T1000 (cell line): ENCODE data around the gene CDH15.

Source experiments
- DNase-seq: peaks from one replicate; lab custom pipeline; 2025; ENCODE audit warnings: mixed read lengths; lab: John Stamatoyannopoulos, UW

CDH15 gene, protein sequence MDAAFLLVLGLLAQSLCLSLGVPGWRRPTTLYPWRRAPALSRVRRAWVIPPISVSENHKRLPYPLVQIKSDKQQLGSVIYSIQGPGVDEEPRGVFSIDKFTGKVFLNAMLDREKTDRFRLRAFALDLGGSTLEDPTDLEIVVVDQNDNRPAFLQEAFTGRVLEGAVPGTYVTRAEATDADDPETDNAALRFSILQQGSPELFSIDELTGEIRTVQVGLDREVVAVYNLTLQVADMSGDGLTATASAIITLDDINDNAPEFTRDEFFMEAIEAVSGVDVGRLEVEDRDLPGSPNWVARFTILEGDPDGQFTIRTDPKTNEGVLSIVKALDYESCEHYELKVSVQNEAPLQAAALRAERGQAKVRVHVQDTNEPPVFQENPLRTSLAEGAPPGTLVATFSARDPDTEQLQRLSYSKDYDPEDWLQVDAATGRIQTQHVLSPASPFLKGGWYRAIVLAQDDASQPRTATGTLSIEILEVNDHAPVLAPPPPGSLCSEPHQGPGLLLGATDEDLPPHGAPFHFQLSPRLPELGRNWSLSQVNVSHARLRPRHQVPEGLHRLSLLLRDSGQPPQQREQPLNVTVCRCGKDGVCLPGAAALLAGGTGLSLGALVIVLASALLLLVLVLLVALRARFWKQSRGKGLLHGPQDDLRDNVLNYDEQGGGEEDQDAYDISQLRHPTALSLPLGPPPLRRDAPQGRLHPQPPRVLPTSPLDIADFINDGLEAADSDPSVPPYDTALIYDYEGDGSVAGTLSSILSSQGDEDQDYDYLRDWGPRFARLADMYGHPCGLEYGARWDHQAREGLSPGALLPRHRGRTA

DNA sequence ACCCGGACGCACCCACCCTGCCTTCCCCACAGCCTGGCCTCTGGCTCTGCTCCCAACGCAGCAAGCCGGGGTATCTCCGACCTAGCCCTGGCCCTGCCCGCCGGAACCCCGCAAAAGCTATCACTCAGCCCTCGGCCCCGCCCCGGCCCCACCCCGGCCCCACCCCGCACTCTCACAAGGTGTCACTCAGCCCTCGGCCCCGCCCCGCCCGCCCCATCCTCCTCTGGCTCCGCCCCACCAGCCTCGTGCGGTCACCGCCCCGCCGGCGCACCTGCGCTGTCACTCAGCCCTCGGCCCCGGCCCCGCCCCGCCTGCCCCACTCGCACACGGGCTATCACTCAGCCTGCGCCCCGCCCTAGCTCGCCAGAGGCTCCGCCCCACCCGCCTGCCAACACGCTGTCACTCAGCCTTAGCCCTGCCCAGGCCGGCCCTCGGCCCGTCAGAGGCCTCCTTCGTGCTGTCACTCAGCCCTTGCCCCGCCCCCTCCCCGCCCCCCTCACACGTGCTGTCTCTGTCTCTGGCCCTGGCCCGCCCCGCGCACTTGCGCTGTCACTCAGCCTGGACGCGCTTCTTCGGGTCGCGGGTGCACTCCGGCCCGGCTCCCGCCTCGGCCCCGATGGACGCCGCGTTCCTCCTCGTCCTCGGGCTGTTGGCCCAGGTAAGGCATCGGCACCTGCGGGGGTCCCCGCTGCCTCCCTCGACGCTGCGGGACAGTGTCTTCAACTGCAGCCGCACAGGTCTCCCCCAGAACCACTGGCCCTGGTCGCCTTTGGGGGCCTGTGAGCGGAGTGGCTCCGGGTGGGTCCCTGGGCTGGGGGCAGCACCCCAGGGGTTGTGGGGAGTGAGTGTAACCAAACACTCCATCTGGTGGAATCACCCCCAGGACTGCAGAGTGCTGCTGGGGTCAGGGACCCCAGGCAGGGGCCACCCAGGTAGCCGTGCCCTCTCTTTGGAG, at the start of gene CDH15:
Gene CDH15 (plus strand): TSS at position 533 of the 955 bp plus-strand sequence. CDS start 84 bp downstream, at position 617.
- DNase-seq = peak; percentile 74

DNA sequence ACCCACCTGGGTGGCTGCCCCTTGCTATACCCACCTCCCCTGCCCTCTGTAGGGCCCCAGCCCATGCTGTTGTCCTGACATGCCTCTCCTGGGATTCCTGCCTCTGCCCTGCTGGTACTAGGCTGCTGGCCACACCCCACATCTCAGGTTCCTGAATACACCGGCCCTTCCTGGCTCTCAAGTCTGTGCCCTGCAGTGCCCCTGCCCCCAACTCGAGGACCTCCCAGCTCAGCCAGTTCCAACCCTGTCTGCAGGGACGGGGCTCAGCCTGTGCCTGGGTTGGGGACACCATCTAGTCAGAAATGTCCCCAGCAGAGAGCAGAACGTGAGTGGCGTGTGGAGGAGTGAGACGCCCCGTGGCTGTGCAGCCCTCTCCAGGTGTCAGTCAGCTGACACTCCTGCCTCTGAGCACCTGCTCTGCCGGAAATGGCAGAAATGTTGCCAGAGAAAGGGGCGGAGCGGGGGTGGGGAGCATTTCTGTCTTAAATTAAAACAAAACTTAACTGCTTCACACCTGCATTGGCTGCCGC, 49.2 kb upstream of the CDH15 start:
- DNase-seq = no peak

DNA sequence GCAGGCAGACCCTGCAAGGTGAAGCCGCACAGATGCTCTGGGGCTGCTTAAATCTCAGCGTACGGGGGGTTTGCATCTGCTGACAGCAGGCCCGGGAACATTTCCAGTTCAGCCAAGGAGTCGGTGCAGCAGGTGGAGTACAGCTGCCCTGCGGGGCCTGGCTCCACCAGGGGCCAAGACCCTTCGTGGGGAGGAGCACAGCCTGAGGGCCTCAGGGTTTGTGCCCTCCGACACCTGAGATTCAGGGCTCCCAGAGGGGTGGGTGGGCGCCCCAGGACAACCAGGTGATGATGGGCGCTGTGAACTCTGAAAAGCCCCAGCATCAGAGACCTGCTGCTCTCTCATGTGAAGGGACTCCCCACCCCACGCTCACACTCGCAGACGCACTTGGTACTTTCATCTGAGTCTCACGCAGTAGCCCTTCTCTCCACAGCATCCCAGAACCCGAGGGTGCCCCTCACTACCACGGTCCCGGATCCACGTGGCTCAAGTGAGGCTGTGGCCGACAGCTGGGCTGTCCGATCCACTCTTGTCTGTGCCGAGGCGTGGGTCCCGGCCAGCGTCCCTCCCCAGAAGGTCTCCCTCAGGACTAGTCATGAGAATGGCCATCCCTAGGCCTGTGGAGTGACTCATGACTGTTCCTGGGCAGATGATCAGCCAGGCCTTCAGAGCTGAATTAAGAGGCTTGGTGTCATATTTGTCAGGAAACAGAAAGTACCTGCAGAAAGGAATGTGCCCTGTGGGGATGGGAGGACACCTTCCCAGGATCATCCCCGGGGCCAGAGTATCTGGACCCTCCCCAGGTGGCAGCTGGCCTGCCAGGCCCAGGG, 48.3 kb upstream of the CDH15 start:
- no peak for DNase-seq

DNA sequence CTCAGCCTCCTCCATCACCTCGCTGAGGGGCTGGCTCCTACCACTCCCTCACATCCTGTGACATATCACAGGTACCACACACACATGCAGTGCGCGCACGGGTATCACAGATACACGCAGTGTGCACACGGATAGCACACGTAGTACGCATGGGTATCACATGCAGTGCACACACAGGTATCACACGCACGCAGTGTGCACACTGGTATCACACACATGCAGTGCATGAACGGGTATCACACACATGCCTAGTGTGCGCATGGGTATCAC, 47.8 kb upstream of the CDH15 start:
- no peak for DNase-seq

DNA sequence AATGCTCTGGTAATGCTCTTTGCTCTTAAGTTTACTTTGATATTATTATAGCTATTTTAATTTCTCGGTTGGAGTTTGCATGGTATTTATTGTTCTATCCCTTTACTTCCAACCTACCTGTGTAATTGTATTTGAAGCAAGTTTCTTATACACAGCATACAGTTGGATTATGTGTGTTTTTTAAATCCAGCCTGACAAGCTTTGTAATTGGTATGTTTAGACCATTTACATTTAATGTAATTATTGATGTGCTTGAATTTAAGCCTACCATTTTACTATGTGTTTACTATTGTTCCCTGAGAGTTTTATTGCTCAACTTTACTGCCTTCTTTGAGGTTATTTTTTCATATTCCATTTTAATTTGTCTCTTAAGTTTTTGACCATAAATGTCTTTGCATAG, 42.2 kb upstream of the CDH15 start:
- DNase-seq = no peak

DNA sequence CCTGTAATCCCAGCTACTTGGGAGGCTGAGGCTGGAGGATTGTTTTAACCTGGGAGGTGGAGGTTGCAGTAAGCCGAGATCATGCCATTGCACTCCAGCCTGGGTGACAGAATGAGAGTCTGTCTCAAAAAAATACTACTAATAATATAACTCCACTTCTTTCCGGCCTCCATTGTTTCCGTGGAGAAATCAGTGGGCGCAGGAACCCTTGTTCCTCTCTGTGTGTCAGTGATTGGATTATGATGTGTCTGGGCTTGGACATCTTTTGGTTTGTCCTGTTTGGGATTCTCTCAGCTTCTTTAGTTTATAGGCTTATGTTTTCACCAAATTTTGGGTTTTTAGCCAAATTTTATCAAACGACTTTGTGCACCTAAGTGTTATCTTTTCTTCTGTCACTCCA, 41.1 kb upstream of the CDH15 start:
- no peak for DNase-seq

DNA sequence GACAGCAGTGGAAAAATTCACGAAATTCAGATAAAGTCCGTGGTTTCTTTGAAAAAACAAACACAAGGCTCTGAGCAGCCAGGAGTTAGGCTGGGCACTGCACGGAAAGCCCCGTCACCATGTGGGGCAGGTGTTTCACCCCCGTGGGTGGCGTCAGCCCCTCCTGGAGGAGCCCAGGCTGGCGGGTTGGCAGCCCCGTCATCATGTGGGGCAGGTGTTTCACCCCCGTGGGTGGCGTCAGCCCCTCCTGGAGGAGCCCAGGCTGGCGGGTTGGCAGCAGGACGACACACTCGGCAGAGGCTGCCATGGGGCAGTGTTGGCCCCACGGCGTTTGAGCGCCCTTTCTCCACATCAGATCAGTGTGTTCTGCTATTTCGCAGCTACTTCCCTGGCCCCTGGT, 39.8 kb upstream of the CDH15 start:
- no peak for DNase-seq

DNA sequence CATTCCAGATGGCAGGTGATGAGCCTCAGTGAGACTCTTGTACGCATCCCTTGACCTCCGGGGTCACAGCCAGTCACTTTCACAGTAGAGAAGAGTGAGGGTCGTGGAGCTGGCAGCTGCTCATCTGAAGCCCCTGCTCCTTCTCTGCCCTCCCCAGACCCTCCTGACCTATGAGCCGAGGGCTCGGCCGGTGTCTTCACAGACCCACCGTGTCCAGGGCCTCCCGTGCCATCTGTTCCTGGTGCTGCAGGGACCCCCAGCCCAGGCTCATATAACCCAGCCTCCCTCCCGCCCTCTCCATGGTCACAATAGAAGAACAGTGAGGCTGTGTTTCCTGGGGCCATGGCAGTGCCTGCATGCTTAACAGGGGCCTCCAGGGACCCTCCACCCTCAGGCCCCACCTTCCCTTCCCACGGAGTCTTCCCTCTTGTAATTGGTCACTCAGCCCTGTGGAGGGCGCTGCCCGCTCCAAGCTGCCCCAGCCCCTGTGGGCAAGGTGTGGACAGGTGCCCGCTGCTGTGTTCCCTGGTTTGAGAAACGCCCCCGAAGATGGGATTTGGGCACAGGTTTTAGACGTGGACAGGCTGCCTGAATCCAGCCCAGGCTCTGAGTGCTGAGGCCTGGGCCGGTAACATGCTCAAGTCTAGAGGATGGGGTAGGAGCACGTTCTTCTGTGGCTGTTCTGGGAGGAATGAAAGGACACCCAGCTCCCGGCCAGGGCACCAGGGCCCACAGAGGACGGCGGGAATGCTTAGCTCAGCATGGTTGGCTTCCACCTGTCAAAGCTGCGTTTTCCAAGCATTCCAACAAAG, 39.1 kb upstream of the CDH15 start:
- DNase-seq = no peak

DNA sequence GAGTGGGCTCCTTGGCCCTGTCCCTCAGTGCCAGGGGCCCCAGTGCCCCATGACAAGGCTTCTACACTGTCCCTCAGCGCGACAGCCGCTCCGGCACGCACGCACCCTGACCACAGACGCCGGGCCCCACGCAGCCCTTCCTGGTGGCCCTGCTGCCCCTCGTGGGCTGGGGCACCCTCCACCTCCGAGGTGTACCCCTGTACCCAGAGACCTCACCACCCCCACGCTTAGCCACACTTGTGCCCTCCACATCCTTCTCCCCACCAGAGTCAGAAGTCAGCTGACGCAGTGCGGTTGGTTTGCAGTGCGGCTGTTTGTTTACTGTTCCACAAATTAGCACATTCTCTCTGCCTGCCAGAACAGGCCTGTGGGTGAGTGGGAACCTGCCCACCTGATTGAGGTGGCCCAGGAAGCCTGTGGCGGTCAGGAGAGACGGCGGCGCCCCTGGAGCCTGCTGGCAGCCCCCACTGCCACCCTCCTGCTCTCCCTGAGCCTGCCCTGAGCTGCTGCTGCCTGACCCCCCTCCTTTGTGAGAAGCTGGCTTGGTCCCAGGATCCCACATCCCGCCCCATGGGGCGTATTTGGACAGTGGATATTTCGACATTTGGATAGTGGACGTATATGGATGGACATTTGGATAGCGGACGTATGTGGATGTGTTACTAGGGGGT, 38.0 kb upstream of the CDH15 start:
- DNase-seq = no peak

DNA sequence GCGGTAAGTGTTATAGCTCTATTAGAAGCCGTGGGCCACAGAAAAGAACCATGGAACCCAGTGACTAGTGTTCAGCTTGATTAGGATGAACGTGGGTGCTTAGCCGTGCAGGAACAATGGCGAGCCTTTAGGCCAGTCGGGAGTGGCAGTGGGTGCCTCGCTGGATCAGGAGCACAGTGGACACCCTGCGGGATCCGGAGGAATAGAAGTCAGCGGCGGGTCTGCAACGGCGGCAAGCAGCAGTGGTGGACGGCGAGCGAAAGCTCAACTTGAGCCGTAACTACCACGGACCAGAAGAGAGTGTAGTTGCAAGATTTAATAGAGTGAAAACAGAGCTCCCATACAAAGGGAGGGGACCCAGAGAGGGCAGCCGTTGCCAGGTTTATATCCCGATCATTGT, 37.3 kb upstream of the CDH15 start:
- no peak for DNase-seq

DNA sequence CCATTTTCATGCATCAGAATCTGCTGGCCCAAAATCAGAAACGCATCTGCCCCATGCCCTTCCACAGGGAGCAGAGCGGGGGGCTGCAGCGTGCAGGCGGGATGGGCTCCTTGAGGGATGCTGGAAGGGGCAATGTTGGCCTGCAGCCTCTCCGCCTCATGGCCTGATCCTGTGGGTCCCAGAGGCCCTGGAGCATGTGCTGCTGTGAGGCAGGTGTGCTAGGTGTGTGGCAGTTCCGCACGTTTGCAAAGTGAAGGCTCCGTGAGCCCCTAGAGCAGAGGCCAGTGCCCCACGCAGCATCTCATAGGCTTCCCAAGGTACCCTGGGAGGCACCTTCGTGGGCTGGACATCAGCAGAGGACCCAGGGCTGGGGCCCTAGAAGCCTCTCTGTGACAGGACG, 36.4 kb upstream of the CDH15 start:
- no peak for DNase-seq

DNA sequence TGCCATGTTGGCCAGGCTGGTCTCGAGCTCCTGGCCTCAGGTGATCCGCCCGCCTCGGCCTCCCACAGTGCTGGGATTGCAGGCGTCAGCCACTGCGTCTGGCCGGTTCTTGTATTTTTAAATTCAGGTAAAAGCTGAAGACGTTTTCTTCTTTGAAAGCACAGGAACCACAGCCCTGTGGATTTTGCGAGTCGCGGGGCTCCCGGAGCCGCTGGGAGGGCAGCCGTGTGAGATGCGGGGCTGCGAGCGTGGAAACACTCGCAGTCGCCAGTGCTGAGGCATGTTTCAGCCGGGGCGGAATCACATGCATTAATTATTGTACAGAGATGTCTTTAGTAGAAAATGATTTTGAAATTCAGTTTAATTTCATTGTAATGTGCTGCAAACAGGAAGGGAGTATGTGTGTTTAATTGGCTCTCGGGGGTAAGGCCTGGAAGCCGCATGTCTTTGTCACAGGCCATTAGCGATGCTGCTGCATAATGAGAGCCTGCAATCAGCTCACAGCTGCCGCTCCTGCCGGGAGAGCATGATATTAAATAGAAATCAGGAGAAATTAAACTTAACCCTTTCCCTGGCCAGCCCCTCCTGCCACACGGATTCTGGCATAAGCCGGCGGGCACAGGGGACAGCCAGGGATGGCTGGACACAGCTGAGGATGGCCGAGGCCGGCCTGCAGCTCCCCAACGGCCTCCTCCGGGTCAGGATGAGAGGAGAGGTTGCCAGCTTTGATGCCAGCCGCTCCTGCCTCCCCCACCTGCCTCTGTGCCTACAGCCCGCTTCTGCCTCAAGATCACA, 35.4 kb upstream of the CDH15 start:
- DNase-seq = no peak

DNA sequence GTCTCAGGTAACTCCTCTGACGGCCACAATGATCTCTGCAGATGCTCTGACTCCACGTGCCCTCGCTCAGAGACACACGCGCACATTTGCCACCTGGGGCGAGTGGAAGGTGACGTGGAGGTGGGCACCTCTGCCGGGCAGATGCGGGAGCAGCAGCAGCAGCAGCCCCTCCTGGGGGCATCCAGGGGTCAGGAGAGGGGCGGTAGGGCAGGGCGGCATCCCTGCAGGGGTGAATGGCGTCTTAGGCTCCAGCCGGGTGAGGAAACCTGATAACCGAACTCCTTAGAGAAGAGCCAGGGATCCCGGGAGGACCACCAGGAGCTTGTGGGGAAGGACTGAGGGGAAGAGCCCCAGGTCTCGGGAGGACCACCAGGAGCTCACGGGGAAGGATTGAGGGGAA, 34.6 kb upstream of the CDH15 start:
- no peak for DNase-seq

DNA sequence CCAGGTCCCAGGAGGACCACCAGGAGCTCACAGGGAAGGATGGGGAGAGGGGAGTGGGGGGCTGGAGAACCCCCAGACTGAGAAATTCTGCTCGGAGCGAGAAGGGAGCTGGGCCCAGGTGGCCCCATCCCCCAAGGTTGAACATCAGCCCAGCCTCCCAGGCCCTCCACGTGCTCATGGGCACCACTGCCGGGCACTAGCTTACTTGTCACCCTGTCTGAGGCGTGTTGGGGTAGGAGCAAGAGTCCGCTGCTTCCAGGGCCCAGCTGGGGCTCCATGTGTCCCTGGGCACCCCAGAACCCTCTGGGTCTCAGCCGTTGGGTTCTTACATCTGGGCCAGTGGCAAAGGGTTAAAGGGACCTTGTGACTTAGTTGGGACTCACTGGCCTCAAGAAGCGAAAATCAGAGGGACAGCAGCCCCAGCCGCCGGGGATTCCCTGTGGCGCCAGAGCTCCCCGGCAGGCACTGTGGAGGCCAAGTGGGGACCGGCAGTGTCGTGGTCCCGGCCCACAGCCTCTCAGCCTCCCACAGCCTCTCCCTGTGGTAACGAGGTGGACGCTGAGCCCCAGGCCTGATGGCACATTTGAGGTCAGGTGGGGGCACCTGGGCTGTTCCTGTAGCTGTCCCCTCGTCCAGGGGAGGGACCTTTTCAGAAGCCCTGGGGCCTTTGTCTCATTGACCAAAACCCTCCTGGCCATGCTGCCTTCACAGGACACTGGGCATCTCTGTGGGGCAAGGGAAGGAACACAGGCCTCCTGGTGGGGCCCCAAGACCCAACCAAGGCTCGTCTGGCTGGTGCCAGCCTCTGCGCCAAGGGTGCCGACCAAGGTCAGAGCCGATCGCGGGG, 33.7 kb upstream of the CDH15 start:
- DNase-seq = no peak

DNA sequence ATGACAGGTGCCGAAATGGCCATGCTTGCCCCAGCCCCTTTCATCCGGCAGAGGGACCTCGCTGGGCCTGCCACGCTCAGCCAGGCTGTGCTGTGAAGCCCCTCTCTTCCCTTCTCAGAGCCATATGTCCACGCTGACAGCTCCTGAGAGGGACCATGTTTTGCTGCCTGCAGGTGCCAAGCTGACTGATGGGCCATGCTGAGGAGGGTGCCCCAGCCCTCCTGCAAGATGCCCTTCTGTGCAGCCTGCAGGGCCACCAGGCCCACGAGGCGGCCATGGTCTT, 33.1 kb upstream of the CDH15 start:
- DNase-seq = no peak

DNA sequence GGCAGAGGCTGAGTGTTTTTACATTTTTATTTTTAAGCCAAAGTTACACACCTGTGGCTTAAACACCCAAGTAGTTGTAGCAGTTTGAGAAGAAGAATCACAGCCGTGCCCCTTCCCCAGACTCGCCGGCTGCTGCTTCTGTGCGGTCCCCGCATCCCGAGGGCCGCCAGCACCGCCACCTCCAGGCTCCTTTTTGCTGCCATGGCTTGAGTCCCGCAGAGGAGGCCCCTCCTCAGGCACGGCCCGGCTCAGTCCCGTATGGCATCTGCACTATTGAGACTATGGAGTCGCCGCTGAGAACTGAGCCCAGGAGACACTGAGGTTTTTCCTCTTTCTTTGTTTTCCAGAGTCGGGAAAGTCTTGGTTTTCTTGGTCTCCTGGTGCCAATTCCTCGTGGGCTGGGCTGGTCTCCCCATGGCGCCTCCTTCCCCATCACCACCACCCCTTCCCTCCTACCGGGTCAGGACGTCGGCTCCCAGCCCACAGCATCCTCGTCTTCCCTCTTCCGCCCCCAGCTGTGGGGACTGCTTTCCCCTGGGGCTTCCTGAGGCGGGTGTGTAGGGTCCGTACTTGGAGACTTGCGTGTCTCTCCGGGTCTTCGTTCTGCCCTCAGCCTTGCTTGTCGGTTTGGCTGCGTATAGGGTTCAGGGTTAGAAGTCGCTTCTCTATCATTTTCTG, 32.6 kb upstream of the CDH15 start:
- DNase-seq = no peak

DNA sequence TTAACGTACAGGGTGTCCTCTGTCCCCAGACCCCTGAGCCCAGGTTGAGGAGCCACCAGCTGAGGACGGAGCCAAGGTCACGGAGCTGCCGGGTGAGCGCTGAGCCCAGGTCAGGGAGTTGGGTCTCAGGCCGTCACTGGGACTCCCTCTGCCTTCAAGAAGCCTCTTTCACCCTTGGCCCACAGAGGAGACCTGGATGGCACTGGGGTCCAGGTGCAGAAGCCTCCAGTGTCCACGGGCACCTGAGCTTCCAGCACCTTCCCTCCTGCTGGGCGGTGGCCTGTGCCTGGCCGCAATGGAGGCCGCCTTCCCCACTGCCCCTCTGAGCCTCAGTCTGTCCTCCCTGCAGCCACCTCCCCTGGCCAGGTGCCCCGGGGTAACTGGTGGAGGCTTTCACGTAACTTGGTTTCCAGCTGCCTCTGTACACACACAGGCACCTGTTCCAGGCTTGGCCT, 31.6 kb upstream of the CDH15 start:
- no peak for DNase-seq

DNA sequence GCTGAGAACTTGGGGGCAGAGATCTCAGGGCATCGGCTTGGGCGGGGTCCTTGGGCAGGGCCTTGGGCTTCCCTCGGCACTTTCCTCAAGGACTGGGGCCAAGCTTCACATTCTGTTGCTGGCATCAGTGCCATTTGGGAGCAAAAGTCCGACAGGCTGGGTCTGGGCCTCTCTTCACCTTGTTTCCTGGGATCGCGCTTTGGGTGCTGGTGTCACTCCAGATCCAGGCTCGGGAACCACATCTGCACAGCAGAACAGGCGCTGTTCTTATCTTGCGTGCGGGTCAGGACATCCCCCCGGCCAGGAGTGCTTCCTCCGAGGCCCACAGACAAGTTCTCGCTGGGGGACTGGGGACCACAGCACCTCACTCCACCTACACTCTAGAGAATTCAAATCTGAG, 31.1 kb upstream of the CDH15 start:
- DNase-seq = no peak
